SK-N-SH (cell line): Measurements from ENCODE around the gene ARL17B.
"Not testable (repeated sequence)": the region's sequence is repeated elsewhere in the genome, so short reads cannot be mapped to it uniquely, and the experiment has no call there.

Experiments
- CHD2 ChIP-seq: fragments of 150-350 bp; IDR thresholded peaks from 2 replicates; pipeline ENCODE4 v1.6.1; 2018; ENCODE audit warnings: low read length; ENCODE audit not compliant: partially characterized antibody
- RAD21 ChIP-seq: IDR thresholded peaks from 2 replicates; pipeline ENCODE4 v1.6.1; 2012; ENCODE audit warnings: mild to moderate bottlenecking, low read length
- SIN3A ChIP-seq: IDR thresholded peaks from 2 replicates; pipeline ENCODE4 v1.6.1; 2012; ENCODE audit warnings: low read depth, mild to moderate bottlenecking, low read length, moderate library complexity, borderline replicate concordance
- SMC3 ChIP-seq: IDR thresholded peaks from 2 replicates; pipeline ENCODE4 v1.6.1; 2012; ENCODE audit warnings: low read depth, low read length, improper control_type of control experiment
- TAF1 ChIP-seq: IDR thresholded peaks from 2 replicates; pipeline ENCODE4 v1.6.1; 2012; ENCODE audit warnings: low read depth, mild to moderate bottlenecking, low read length, moderate library complexity, borderline replicate concordance
- YY1 ChIP-seq: IDR thresholded peaks from 2 replicates; pipeline ENCODE4 v1.4.0; 2012; ENCODE audit warnings: low read depth, mild to moderate bottlenecking
- TF ChIP-seq, protein P1 (sequence below): fragments of 200-600 bp; sonication (generic); IDR thresholded peaks from 2 replicates; pipeline ENCODE4 v1.6.1; 2017; ENCODE audit warnings: antibody characterized with exemption, mild to moderate bottlenecking, moderate library complexity
- TF ChIP-seq, protein P2 (sequence below): IDR thresholded peaks from 2 replicates; pipeline ENCODE4 v1.4.0; 2012; ENCODE audit warnings: low read depth

DNA sequence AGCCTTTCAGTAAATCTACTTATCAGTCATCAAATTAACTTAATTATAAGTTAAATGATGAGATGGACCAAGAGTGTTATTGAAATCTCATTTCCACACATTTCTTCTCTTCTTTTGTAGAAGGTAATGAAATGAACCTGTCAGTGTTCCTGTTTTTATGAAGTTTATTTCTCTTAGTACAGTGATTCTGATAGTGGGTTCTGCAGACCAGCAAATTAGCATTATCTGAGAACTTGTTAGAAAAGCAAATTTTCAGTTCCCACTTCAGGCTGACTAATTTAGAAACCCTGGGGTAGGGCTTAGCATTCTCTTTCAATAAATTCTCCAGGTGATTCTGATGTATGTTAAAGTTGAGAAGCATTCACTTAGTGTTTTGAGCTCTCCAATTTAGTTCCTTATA, 23.9 kb upstream of the ARL17B start:
- TF ChIP-seq CHD2, YY1, RAD21, TAF1, SMC3, SIN3A: not testable (repeated sequence)
- TF ChIP-seq, protein P1, sequence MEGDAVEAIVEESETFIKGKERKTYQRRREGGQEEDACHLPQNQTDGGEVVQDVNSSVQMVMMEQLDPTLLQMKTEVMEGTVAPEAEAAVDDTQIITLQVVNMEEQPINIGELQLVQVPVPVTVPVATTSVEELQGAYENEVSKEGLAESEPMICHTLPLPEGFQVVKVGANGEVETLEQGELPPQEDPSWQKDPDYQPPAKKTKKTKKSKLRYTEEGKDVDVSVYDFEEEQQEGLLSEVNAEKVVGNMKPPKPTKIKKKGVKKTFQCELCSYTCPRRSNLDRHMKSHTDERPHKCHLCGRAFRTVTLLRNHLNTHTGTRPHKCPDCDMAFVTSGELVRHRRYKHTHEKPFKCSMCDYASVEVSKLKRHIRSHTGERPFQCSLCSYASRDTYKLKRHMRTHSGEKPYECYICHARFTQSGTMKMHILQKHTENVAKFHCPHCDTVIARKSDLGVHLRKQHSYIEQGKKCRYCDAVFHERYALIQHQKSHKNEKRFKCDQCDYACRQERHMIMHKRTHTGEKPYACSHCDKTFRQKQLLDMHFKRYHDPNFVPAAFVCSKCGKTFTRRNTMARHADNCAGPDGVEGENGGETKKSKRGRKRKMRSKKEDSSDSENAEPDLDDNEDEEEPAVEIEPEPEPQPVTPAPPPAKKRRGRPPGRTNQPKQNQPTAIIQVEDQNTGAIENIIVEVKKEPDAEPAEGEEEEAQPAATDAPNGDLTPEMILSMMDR: not testable (repeated sequence)
- TF ChIP-seq, protein P2, sequence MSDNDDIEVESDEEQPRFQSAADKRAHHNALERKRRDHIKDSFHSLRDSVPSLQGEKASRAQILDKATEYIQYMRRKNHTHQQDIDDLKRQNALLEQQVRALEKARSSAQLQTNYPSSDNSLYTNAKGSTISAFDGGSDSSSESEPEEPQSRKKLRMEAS: not testable (repeated sequence)
